K562 (cell line): ENCODE measurements around the gene LZTR1. TPM values are rescaled to one million over a fixed set of nuclear protein-coding genes. Genes with fewer than 3 reads are reported as not detected.

Experiments used
- CAMTA2 ChIP-seq: fragments of 250-450 bp; sonication (Bioruptor Pico); conservative IDR thresholded peaks from 2 replicates; pipeline ENCODE4 v1.5.1; 2022
- RAD21 ChIP-seq, 2 experiments: fragments of 250-450 bp in 1 of 2; fragments of 450-650 bp in 1 of 2; sonication (Bioruptor Pico) in 1 of 2; formaldehyde crosslinking in 1 of 2; IDR thresholded peaks in 1 of 2; conservative IDR thresholded peaks in 1 of 2; 2 replicates each; pipeline versions ENCODE4 v1.4.0 to v1.8.0; 2020 to 2022; ENCODE audit warnings: mild to moderate bottlenecking in 2 of 2, moderate library complexity in 1 of 2
- RBM34 ChIP-seq: fragments of 200-400 bp; formaldehyde crosslinking; IDR thresholded peaks from 2 replicates; pipeline ENCODE4 v1.6.1; 2018; ENCODE audit warnings: low read length, borderline replicate concordance; ENCODE audit not compliant: insufficient read depth
- RNF2 ChIP-seq: sonication (generic); IDR thresholded peaks from 2 replicates; pipeline ENCODE4 v1.6.1; 2016
- RREB1 ChIP-seq: fragments of 250-450 bp; sonication (Bioruptor Pico); IDR thresholded peaks from 2 replicates; pipeline ENCODE4 v1.4.0; 2020
- SUPT5H ChIP-seq: fragments of 450-650 bp; IDR thresholded peaks from 2 replicates; pipeline ENCODE4 v1.6.1; 2016
- ZFP1 ChIP-seq: fragments of 450-650 bp; formaldehyde crosslinking; IDR thresholded peaks from 2 replicates; pipeline ENCODE4 v1.4.0; 2020; ENCODE audit warnings: mild to moderate bottlenecking, mixed read lengths
- ZFPM2 ChIP-seq: fragments of 250-450 bp; sonication (Bioruptor Pico); IDR thresholded peaks from 2 replicates; pipeline ENCODE4 v1.5.1; 2022; ENCODE audit warnings: mild to moderate bottlenecking
- ZNF165 ChIP-seq: fragments of 250-450 bp; sonication (Bioruptor Pico); IDR thresholded peaks from 2 replicates; pipeline ENCODE4 v1.4.0; 2020; ENCODE audit warnings: borderline replicate concordance
- ZNF408 ChIP-seq: fragments of 250-450 bp; sonication (Bioruptor Pico); IDR thresholded peaks from 2 replicates; pipeline ENCODE4 v1.4.0; 2020; ENCODE audit warnings: low read depth, mild to moderate bottlenecking, moderate library complexity
- ZNF431 ChIP-seq: sonication (generic); formaldehyde crosslinking; IDR thresholded peaks from 2 replicates; pipeline ENCODE4 v1.8.0; 2022; ENCODE audit warnings: mild to moderate bottlenecking, missing genetic modification reagents
- ZNF695 ChIP-seq: fragments of 450-650 bp; formaldehyde crosslinking; IDR thresholded peaks from 2 replicates; pipeline ENCODE4 v1.4.0; 2020; ENCODE audit warnings: mild to moderate bottlenecking, moderate library complexity
- ZNF707 ChIP-seq: fragments of 250-450 bp; sonication (Bioruptor Pico); conservative IDR thresholded peaks from 2 replicates; pipeline ENCODE4 v1.8.0; 2022; ENCODE audit warnings: inconsistent platforms, mild to moderate bottlenecking, moderate library complexity
- polyA plus RNA-seq, 8 experiments: library from polyadenylated mRNA; depleted of rRNA in 4 of 8; stranded (reverse) in 5 of 8; unstranded in 3 of 8; fragments of >200 nt; fragmentation: Nextera tagmentation in 2 of 8; fragmentation: Illumina TruSeq in 1 of 8; extraction: Ambion mirVana in 2 of 8; extraction: Trizol in 1 of 8; gene quantifications; 2 replicates each; pipeline versions ENCODE4 v1.2.1 to v1.2.3, GENCODE V29; 2011 to 2014; ENCODE audit warnings: inconsistent platforms in 1 of 8, missing spikeins in 1 of 8
- total RNA-seq, 7 experiments: library from RNA; depleted of rRNA in 6 of 7; stranded (reverse); fragments of >200 nt in 6 of 7; fragmentation: Illumina TruSeq in 2 of 7; extraction: Trizol in 2 of 7; gene quantifications; 2 replicates each; pipeline versions ENCODE4 v1.2.1 to v1.2.3, GENCODE V29; 2011 to 2021; ENCODE audit warnings: low replicate concordance in 1 of 7
- TF ChIP-seq, protein P1 (sequence below): fragments of 250-450 bp; sonication (Bioruptor Pico); IDR thresholded peaks from 2 replicates; pipeline ENCODE4 v1.5.0; 2021
- TF ChIP-seq, protein P2 (sequence below): fragments of 250-450 bp; sonication (Bioruptor Pico); IDR thresholded peaks from 2 replicates; pipeline ENCODE4 v1.9.0; 2021; ENCODE audit warnings: mild to moderate bottlenecking, inconsistent platforms
- TF ChIP-seq, protein P3 (sequence below): sonication (generic); formaldehyde crosslinking; IDR thresholded peaks from 2 replicates; pipeline ENCODE4 v1.8.1; 2023; ENCODE audit warnings: mild to moderate bottlenecking, missing genetic modification reagents, moderate library complexity

LZTR1 gene
- total and polyA plus RNA-seq, 9 of the 15 experiments (the other 6 are each of a cell fraction or from before 2014, with no cell fraction given) = 2.2 to 135 (median 63.0) TPM

DNA sequence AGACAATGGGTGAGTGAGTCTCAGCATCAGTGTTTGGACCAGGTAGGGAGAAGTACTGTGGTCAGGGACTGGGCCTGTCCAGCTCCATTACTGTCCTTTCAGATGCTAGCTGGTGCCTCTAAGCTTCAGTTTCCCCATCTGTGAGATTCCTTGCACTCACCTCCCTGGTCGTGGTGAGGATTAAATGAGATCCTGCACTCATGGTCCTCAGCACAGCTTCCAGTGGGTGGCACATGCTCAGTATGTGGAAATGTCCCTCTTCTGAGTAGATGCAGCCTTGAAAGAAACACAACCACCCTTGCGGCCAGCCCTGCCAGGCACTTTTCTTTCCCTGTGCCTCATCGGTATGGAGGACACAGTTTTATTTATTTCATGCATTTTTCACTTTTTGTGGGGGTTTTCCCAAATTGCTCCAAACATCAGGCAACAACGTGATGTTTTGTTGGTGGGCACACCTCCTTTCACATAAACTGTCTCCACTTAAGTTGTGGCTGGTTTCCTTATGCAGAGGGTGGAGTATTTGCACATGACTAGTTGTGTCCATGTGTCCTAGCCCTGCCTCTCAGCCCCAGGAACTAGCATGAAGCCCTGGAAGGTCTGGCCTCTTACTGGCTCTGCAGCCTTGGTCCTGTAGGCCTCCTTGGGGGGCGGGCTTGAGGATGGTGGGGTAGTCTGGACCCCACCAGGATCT, 1.1 kb downstream of the LZTR1 start (continued):
- TF ChIP-seq, protein P1, sequence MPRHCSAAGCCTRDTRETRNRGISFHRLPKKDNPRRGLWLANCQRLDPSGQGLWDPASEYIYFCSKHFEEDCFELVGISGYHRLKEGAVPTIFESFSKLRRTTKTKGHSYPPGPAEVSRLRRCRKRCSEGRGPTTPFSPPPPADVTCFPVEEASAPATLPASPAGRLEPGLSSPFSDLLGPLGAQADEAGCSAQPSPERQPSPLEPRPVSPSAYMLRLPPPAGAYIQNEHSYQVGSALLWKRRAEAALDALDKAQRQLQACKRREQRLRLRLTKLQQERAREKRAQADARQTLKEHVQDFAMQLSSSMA = no peak
- TF ChIP-seq, protein P2, sequence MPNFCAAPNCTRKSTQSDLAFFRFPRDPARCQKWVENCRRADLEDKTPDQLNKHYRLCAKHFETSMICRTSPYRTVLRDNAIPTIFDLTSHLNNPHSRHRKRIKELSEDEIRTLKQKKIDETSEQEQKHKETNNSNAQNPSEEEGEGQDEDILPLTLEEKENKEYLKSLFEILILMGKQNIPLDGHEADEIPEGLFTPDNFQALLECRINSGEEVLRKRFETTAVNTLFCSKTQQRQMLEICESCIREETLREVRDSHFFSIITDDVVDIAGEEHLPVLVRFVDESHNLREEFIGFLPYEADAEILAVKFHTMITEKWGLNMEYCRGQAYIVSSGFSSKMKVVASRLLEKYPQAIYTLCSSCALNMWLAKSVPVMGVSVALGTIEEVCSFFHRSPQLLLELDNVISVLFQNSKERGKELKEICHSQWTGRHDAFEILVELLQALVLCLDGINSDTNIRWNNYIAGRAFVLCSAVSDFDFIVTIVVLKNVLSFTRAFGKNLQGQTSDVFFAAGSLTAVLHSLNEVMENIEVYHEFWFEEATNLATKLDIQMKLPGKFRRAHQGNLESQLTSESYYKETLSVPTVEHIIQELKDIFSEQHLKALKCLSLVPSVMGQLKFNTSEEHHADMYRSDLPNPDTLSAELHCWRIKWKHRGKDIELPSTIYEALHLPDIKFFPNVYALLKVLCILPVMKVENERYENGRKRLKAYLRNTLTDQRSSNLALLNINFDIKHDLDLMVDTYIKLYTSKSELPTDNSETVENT (CRISPR knock-in tag) = no peak
- no peak for TF ChIP-seq SUPT5H
- TF ChIP-seq ZNF165 = peak; percentile 84
- TF ChIP-seq ZFPM2 (CRISPR knock-in tag) = 0 out of 2 replicates have a peak, but pooled peaks have one; percentile 30
- 0 out of 2 replicates have a peak, but pooled peaks have one; percentile 9 for TF ChIP-seq ZNF707 (CRISPR knock-in tag)
- TF ChIP-seq RBM34 = no peak
- TF ChIP-seq, protein P3, sequence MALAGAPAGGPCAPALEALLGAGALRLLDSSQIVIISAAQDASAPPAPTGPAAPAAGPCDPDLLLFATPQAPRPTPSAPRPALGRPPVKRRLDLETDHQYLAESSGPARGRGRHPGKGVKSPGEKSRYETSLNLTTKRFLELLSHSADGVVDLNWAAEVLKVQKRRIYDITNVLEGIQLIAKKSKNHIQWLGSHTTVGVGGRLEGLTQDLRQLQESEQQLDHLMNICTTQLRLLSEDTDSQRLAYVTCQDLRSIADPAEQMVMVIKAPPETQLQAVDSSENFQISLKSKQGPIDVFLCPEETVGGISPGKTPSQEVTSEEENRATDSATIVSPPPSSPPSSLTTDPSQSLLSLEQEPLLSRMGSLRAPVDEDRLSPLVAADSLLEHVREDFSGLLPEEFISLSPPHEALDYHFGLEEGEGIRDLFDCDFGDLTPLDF (CRISPR knock-in tag) = peak; percentile 27; the same call in 1 of the 2 replicates
- 0 out of 2 replicates have a peak, but pooled peaks have one; percentile 31 for TF ChIP-seq RREB1 (CRISPR knock-in tag)
- TF ChIP-seq RAD21 (CRISPR knock-in tag; conservative IDR thresholded peaks at IDR 0.05 in 1 of 2, IDR thresholded peaks at IDR 0.05 in 1 of 2) = peak in 1 of 2 experiments; percentile 5; a peak in 1 of 4 replicates
- no peak for TF ChIP-seq RNF2
- TF ChIP-seq ZNF695 (CRISPR knock-in tag) = 0 out of 2 replicates have a peak, but pooled peaks have one; percentile 17
- 0 out of 2 replicates have a peak, but pooled peaks have one; percentile 23 for TF ChIP-seq CAMTA2 (CRISPR knock-in tag)
- 0 out of 2 replicates have a peak, but pooled peaks have one; percentile 41 for TF ChIP-seq ZNF408 (CRISPR knock-in tag)
- 0 out of 2 replicates have a peak, but pooled peaks have one; percentile 3 for TF ChIP-seq ZFP1
- TF ChIP-seq ZNF431 = no peak
